Measurements from ENCODE around the gene DLGAP4.

DNA sequence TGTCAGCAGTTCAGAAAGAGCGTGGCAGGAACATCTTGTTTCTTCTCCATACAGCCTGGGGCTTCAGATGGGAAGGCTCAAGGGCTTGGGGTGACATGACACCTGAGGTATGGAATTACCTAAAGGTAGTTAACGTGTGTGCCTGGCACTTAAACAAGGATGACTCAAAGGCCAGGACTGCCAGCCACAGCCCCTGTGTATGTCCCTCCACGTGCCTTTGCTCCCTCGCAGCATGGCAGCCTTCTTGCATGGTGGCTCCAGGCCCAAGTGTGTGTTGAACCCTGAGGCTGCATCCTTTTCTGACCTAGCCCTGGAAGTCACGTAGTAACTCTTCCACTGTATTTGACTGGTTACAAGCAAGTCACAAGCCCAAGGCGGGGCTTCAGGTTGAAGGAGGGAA is 201.6 kb downstream of the DLGAP4 start:
- no peak for TF ChIP-seq CTCF (IDR thresholded peaks at IDR 0.05)
- TF ChIP-seq POLR2A (IDR thresholded peaks at IDR 0.05): no peak

All from stomach (tissue), 4 donors.